OCI-LY7 (cell line): Measurements from ENCODE around the gene HSBP1L1. TPM values are rescaled to one million over a fixed set of nuclear protein-coding genes. Genes with fewer than 3 reads are reported as not detected.

Experiments used
- BruUV-seq: library from RNA; stranded (reverse); fragments of 400-500 nt; replicated peaks from 2 replicates; lab custom pipeline; 2021; lab: Mats Ljungman, UMichigan
- CTCF ChIA-PET: fragments of 300-600 bp; sonication (Branson Sonifier 250); formaldehyde crosslinking; loops from one replicate; lab custom pipeline; 2022; ENCODE audit warnings: antibody characterized with exemption; ENCODE audit not compliant: unreplicated experiment; lab: Charles Lee
- POLR2A ChIA-PET: fragments of 300-600 bp; sonication (Branson Sonifier 250); formaldehyde crosslinking; loops from one replicate; lab custom pipeline; 2022; ENCODE audit warnings: antibody characterized with exemption; lab: Charles Lee
- DNase-seq: peaks from one replicate; pipeline ENCODE4 v3.0.0-alpha.2; 2015; ENCODE audit warnings: low spot score
- H2AFZ ChIP-seq: fragments of 200-600 bp; sonication (generic), shearing (Covaris generic); 2 replicates; pipeline ENCODE4 v1.6.1; 2014; ENCODE audit warnings: mild to moderate bottlenecking, antibody characterized with exemption, low read length, moderate library complexity
- H3K27ac ChIP-seq: fragments of 200-600 bp; sonication (generic); 2 replicates; pipeline ENCODE4 v1.5.1; 2014; ENCODE audit warnings: mixed run types, low read depth, mild to moderate bottlenecking, moderate library complexity, low read length, inconsistent platforms; ENCODE audit not compliant: poor library complexity, severe bottlenecking
- H3K36me3 ChIP-seq: fragments of 200-600 bp; sonication (generic); 2 replicates; pipeline ENCODE4 v1.6.1; 2014; ENCODE audit warnings: mild to moderate bottlenecking, antibody characterized with exemption, low read length, moderate library complexity, mixed read lengths; ENCODE audit not compliant: insufficient read depth
- H3K4me1 ChIP-seq: fragments of 200-600 bp; sonication (generic); 2 replicates; pipeline ENCODE4 v1.5.1; 2014; ENCODE audit warnings: mild to moderate bottlenecking, low read length; ENCODE audit not compliant: insufficient read depth, poor library complexity, severe bottlenecking
- H3K4me2 ChIP-seq: fragments of 200-600 bp; sonication (generic); 2 replicates; pipeline ENCODE4 v1.6.1; 2014; ENCODE audit warnings: mild to moderate bottlenecking, low read length
- H3K4me3 ChIP-seq: fragments of 200-600 bp; sonication (generic); 2 replicates; pipeline ENCODE4 v1.5.1; 2014; ENCODE audit warnings: mild to moderate bottlenecking, low read depth, low read length; ENCODE audit not compliant: poor library complexity, severe bottlenecking
- H3K79me2 ChIP-seq: fragments of 200-600 bp; sonication (generic); 2 replicates; pipeline ENCODE4 v1.6.1; 2016; ENCODE audit warnings: low read depth, mild to moderate bottlenecking, low read length, moderate library complexity, mixed read lengths; ENCODE audit not compliant: insufficient read depth
- H3K9me2 ChIP-seq: fragments of 200-600 bp; sonication (generic); 2 replicates; pipeline ENCODE4 v1.6.1; 2016; ENCODE audit warnings: mild to moderate bottlenecking, low read length, mixed read lengths; ENCODE audit not compliant: insufficient read depth
- H3K9me3 ChIP-seq: fragments of 200-600 bp; sonication (generic); 2 replicates; pipeline ENCODE4 v1.6.1; 2014; ENCODE audit warnings: mild to moderate bottlenecking, mixed run types, low read length, mixed read lengths
- H4K20me1 ChIP-seq: fragments of 200-600 bp; sonication (generic); 2 replicates; pipeline ENCODE4 v1.6.1; 2014; ENCODE audit warnings: mild to moderate bottlenecking, antibody characterized with exemption, low read length, moderate library complexity, mixed read lengths; ENCODE audit not compliant: insufficient read depth
- EZH2phosphoT487 ChIP-seq: fragments of 200-600 bp; sonication (generic); IDR thresholded peaks from 2 replicates; pipeline ENCODE4 v1.6.1; 2018; ENCODE audit warnings: low read depth, borderline replicate concordance, mild to moderate bottlenecking, mixed run types, antibody characterized with exemption, low read length, moderate library complexity, mixed read lengths
- intact Hi-C: fragments of 100-400 bp; cut with micrococcal nuclease; formaldehyde crosslinking; loops from one replicate; pipeline ENCODE4 v1.10.0; 2022; ENCODE audit not compliant: unreplicated experiment
- total RNA-seq, 2 experiments: library from RNA; depleted of rRNA in 1 of 2; stranded (reverse); fragments of >200 nt in 1 of 2; shearing (Covaris generic) in 1 of 2; gene quantifications; 2 replicates each; pipeline ENCODE4 v1.2.3, GENCODE V29; 2014 to 2022
- TF ChIP-seq, protein P1 (sequence below): fragments of 200-600 bp; sonication (generic); conservative IDR thresholded peaks from 2 replicates; pipeline ENCODE4 v1.5.1; 2014; ENCODE audit warnings: mild to moderate bottlenecking, antibody characterized with exemption, low read length, moderate library complexity, mixed read lengths

The HSBP1L1 gene
- total RNA-seq, 2 experiments from 2014 or later = not detected

DNA sequence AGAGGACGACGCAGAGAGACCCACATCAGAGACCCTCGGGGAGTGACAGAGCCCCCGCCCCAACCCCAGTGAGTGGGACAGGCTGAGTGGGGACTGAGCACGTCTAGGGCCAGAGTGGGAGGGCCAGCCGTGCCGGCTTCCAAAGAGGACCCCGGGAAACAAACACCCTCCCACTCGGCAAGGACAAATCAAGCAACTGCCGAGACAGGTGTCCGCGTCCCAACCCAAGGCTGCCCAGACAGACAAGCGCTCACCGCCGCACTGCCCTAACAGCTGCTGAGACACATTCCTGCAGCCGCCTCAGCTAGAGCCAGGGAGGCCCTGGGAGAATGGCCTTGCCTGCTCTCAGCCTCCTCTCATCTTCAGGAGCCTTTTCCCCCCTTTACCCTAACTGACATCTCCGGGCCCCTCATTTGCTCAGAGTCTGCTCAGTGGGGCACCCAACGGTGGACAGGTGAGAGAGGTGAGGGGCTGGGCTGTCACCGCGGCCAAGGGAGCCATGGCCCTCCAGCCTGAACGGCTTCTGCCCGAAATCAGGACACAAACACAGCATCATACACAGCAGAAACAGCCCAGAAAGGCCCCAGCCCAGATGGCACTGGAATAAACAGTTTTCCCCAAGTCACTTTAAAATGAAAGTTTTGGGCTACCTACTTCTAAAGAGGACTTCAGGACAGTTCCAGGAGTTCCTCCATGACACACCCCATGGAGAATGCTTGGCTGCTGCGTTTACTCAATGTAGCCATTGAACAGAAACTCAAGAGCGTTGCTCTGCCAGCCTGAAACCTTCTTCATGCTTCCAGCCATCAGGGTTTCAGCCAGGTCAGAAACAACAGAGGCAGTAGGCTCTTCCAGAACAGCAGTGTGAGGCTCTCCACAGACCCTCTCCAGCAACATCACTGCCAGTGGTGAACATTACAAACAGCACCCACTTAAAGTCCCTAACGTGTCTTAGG is 36.6 kb upstream of the HSBP1L1 start:
- H2AFZ ChIP-seq = no peak overlapping the region
- TF ChIP-seq EZH2phosphoT487 = no peak
- TF ChIP-seq, protein P1, sequence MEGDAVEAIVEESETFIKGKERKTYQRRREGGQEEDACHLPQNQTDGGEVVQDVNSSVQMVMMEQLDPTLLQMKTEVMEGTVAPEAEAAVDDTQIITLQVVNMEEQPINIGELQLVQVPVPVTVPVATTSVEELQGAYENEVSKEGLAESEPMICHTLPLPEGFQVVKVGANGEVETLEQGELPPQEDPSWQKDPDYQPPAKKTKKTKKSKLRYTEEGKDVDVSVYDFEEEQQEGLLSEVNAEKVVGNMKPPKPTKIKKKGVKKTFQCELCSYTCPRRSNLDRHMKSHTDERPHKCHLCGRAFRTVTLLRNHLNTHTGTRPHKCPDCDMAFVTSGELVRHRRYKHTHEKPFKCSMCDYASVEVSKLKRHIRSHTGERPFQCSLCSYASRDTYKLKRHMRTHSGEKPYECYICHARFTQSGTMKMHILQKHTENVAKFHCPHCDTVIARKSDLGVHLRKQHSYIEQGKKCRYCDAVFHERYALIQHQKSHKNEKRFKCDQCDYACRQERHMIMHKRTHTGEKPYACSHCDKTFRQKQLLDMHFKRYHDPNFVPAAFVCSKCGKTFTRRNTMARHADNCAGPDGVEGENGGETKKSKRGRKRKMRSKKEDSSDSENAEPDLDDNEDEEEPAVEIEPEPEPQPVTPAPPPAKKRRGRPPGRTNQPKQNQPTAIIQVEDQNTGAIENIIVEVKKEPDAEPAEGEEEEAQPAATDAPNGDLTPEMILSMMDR = no peak
- H3K27ac ChIP-seq = no peak overlapping the region
- DNase-seq = no peak
- H3K79me2 ChIP-seq = 0 out of 2 replicates have a peak, but pooled peaks cover 5% of the 10 kb centered on the region
- no peaks in the 10 kb centered on the region for H4K20me1 ChIP-seq
- no peaks in the 10 kb centered on the region for H3K4me1 ChIP-seq
- ChIA-PET CTCF (no interaction called here), POLR2A (no interaction called here)
- BruUV-seq = no TSS peak
- peaks cover 24% of the 10 kb centered on the region; the same call in 1 of the 2 replicates for H3K9me3 ChIP-seq
- H3K9me2 ChIP-seq = no peaks in the 10 kb centered on the region
- peaks cover 31% of the 10 kb centered on the region for H3K36me3 ChIP-seq
- no peak overlapping the region for H3K4me3 ChIP-seq
- H3K4me2 ChIP-seq = no peak overlapping the region
- intact Hi-C loops = no loop called here

DNA sequence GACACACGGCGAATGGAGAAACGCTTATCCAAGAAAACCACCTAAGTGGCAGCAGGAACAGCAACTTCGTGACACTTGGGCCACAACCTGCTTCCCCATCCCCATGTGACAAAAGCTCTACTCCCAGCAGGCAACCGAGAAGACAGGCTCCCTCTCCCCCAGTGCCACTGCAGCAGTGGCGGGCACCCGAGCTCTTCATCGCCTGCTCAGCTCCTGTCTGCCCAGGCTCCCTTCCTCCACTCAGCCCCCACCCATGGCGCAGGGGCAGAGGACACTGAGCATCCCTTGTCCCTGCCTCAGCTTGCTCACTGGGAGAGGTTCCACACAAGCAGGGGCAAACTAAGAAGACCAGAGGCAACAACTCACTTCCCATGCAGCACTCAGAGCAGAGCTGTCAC is 35.9 kb upstream of the HSBP1L1 start:
- H3K4me1 ChIP-seq = no peaks in the 10 kb centered on the region
- H3K27ac ChIP-seq = no peak overlapping the region
- ChIA-PET CTCF (no interaction called here), POLR2A (no interaction called here)
- H3K4me2 ChIP-seq = no peak overlapping the region
- 0 out of 2 replicates have a peak, but pooled peaks cover 5% of the 10 kb centered on the region for H3K79me2 ChIP-seq
- no peak overlapping the region for H3K4me3 ChIP-seq
- intact Hi-C loops = no loop called here
- TF ChIP-seq, protein P1 = no peak
- no peak for TF ChIP-seq EZH2phosphoT487
- no peaks in the 10 kb centered on the region for H4K20me1 ChIP-seq
- peaks cover 35% of the 10 kb centered on the region for H3K36me3 ChIP-seq
- peaks cover 24% of the 10 kb centered on the region; the same call in 1 of the 2 replicates for H3K9me3 ChIP-seq
- no peaks in the 10 kb centered on the region for H3K9me2 ChIP-seq
- no TSS peak for BruUV-seq
- H2AFZ ChIP-seq = no peak overlapping the region
- no peak for DNase-seq
